HCT116 (cell line): Measurements from ENCODE around the gene PRR7. TPM values are rescaled to one million over a fixed set of nuclear protein-coding genes. Genes with fewer than 3 reads are reported as not detected.
A peak's percentile ranks its signal among the peaks of the same experiment; 100 is the strongest.

Experiments used
- ATAC-seq: fragments of 200-7000 bp; cut with Tn5 transposase; 2 replicates; pipeline ENCODE4 v1.9.1; 2020; ENCODE audit warnings: mild to moderate bottlenecking, moderate library complexity
- BruUV-seq: library from RNA; stranded (reverse); fragments of 400-500 nt; replicated peaks from 2 replicates; lab custom pipeline; 2021; lab: Mats Ljungman, UMichigan
- CTCF ChIA-PET: fragments of 300-600 bp; sonication (Branson Sonifier 250); formaldehyde crosslinking; loops from one replicate; lab custom pipeline; 2021; ENCODE audit warnings: antibody characterized with exemption; lab: Charles Lee
- POLR2A ChIA-PET: fragments of 300-600, 350-600 bp; sonication (Branson Sonifier 250); formaldehyde crosslinking; loops from one replicate; lab custom pipeline; 2021; ENCODE audit warnings: antibody characterized with exemption; lab: Charles Lee
- RAD21 ChIA-PET, 2 experiments: fragments of 300-600 bp; sonication (Branson Sonifier 250); formaldehyde crosslinking; loops; one replicate each; lab custom pipeline; 2023; ENCODE audit warnings: low total read pairs in 2 of 2; ENCODE audit not compliant: uncharacterized antibody in 2 of 2, unreplicated experiment in 2 of 2, low non-redundant PET in 1 of 2; lab: Charles Lee
- DNase-seq: peaks from one replicate; pipeline ENCODE4 v3.0.0-alpha.2; 2010; ENCODE audit warnings: low read depth, low spot score
- H2AFZ ChIP-seq: fragments of 200-600 bp; shearing (Covaris generic), sonication (generic); 2 replicates; pipeline ENCODE4 v1.6.1; 2017; ENCODE audit warnings: low read depth, mixed run types, mixed read lengths, antibody characterized with exemption, low read length; ENCODE audit not compliant: poor library complexity, severe bottlenecking
- H3K27ac ChIP-seq: 2 replicates; pipeline ENCODE4 v1.5.1; 2012; ENCODE audit warnings: low read depth, low read length
- H3K27me3 ChIP-seq: fragments of 200-600 bp; sonication (generic); 2 replicates; pipeline ENCODE4 v1.6.1; 2016; ENCODE audit warnings: mixed run types, low read length, mixed read lengths; ENCODE audit not compliant: insufficient read depth
- H3K36me3 ChIP-seq, 2 experiments: fragments of 200-500 bp in 1 of 2; fragments of 200-600 bp in 1 of 2; sonication (Bioruptor generic) in 1 of 2; sonication (generic) in 1 of 2; 2 replicates each; pipeline versions ENCODE4 v1.5.1 to v1.6.1; 2014 to 2016; ENCODE audit warnings: low read length in 2 of 2, inconsistent platforms in 1 of 2, mixed read lengths in 1 of 2, mixed run types in 1 of 2; ENCODE audit not compliant: insufficient read depth in 2 of 2, control insufficient read depth in 1 of 2
- H3K4me1 ChIP-seq, 2 experiments: fragments of 200-600 bp in 1 of 2; sonication (generic) in 1 of 2; 2 replicates each; pipeline versions ENCODE4 v1.5.1 to v1.6.1; 2012 to 2017; ENCODE audit warnings: low read length in 2 of 2, inconsistent platforms in 1 of 2, mild to moderate bottlenecking in 1 of 2, mixed read lengths in 1 of 2, mixed run types in 1 of 2, moderate library complexity in 1 of 2; ENCODE audit not compliant: insufficient read depth in 2 of 2, control insufficient read depth in 1 of 2
- H3K4me2 ChIP-seq: fragments of 200-600 bp; sonication (generic); 2 replicates; pipeline ENCODE4 v1.6.1; 2017; ENCODE audit warnings: mixed run types, low read length, mixed read lengths
- H3K4me3 ChIP-seq, 2 experiments: fragments of 200-600 bp in 1 of 2; sonication (generic) in 1 of 2; replicated peaks in 1 of 2; 2 replicates each; pipeline ENCODE4 v1.5.1; 2011 to 2016; ENCODE audit warnings: low read length in 2 of 2, control low read depth in 1 of 2, low read depth in 1 of 2, mild to moderate bottlenecking in 1 of 2, mixed read lengths in 1 of 2, mixed run types in 1 of 2
- H3K79me2 ChIP-seq: fragments of 200-600 bp; sonication (generic); 2 replicates; pipeline ENCODE4 v1.6.1; 2017; ENCODE audit warnings: mild to moderate bottlenecking, mixed run types, low read length, moderate library complexity, mixed read lengths; ENCODE audit not compliant: insufficient read depth
- H3K9ac ChIP-seq: fragments of 200-600 bp; sonication (generic); 2 replicates; pipeline ENCODE4 v1.6.1; 2016; ENCODE audit warnings: low read length, mixed read lengths
- H3K9me2 ChIP-seq: fragments of 200-600 bp; sonication (generic), shearing (Covaris generic); 2 replicates; pipeline ENCODE4 v1.6.1; 2017; ENCODE audit warnings: mixed run types, mild to moderate bottlenecking, moderate library complexity; ENCODE audit not compliant: insufficient read depth
- H3K9me3 ChIP-seq, 2 experiments: fragments of 200-500 bp in 1 of 2; fragments of 200-600 bp in 1 of 2; sonication (Bioruptor generic) in 1 of 2; sonication (generic) in 1 of 2; 2 replicates each; pipeline ENCODE4 v1.6.1; 2014 to 2017; ENCODE audit warnings: low read length in 2 of 2, mixed read lengths in 2 of 2, inconsistent platforms in 1 of 2, low read depth in 1 of 2, mild to moderate bottlenecking in 1 of 2, mixed run types in 1 of 2, moderate library complexity in 1 of 2; ENCODE audit not compliant: control insufficient read depth in 1 of 2, insufficient read depth in 1 of 2
- H4K20me1 ChIP-seq: fragments of 200-600 bp; sonication (generic), shearing (Covaris generic); 2 replicates; pipeline ENCODE4 v1.6.1; 2017; ENCODE audit warnings: mixed run types, mild to moderate bottlenecking, moderate library complexity; ENCODE audit not compliant: insufficient read depth
- EZH2 ChIP-seq: fragments of 200-600 bp; sonication (generic); IDR thresholded peaks from 2 replicates; pipeline ENCODE4 v1.6.1; 2017; ENCODE audit warnings: antibody characterized with exemption, mixed run types
- POLR2AphosphoS5 ChIP-seq: IDR thresholded peaks from 2 replicates; pipeline ENCODE4 v1.6.1; 2011; ENCODE audit warnings: mild to moderate bottlenecking, low read depth, low read length, moderate library complexity
- ZFX ChIP-seq: fragments of 450-650 bp; IDR thresholded peaks from 2 replicates; pipeline ENCODE4 v1.6.1; 2017
- intact Hi-C: fragments of 100-400 bp; cut with micrococcal nuclease; formaldehyde crosslinking; loops from 2 replicates; pipeline ENCODE4 v1.10.0; 2022
- total RNA-seq: library from RNA; stranded (reverse); gene quantifications from one replicate; pipeline ENCODE4 v1.2.1, GENCODE V29; 2021; ENCODE audit not compliant: unreplicated experiment
- TF ChIP-seq, protein P1 (sequence below), 3 experiments: fragments of 200-600 bp in 1 of 3; sonication (generic) in 1 of 3; IDR thresholded peaks in 2 of 3; conservative IDR thresholded peaks in 1 of 3; 2 replicates each; pipeline ENCODE4 v1.5.1; 2012 to 2017; ENCODE audit warnings: low read depth in 2 of 3, low read length in 2 of 3, antibody characterized with exemption in 1 of 3, borderline replicate concordance in 1 of 3, control low read depth in 1 of 3, mild to moderate bottlenecking in 1 of 3, mixed read lengths in 1 of 3, mixed run types in 1 of 3, moderate library complexity in 1 of 3; ENCODE audit not compliant: insufficient read depth in 1 of 3

The PRR7 gene
- total RNA-seq, 1 experiment from 2014 or later, result 39.9 TPM

DNA sequence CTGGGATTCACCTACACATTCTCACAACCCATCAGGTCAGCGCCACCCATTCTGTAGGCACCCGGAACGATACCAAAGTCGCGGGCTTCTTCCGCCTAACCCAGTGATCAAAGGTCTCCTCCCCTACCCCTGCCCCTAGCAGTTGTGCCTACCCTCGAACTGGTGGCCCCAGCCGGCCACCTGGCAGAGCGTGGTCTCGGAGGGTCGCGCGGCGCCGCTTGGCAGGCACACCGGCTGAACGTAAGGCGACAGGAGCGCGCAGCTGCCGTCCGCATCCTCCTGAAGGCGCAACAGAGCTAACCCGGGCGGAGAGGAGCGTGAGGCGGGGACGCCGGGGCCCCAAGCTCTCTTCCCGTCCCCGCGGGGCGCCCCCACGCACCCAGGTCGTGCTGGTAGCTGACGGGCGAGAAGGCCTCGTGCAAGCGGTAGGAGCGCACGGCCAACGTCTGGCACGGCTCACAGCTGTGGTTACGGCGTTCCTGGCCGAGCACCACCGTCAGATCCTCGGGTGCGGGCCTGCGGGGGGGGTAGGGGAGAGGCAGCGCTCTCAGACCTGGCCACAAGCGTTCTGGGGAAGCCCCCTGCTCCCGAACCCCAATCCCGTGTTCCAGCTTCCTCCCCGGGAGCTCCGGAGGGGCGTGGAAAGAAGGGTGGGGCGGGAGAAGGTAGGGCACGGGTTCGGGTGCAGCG, 43.4 kb upstream of the PRR7 start:
- DNase-seq (no peak), ATAC-seq (peak; percentile 24)
- BruUV-seq, result TSS peak; percentile 67
- POLR2A ChIA-PET, result interaction anchor here (1.0 to 2.4 kb wide), 14 partner anchors 13 to 92 kb away, joined by 3 to 15 read pairs (median 6); partner anchors contain the start of genes DBN1 and GRK6
- RAD21 ChIA-PET, result interaction anchor here (1.3 to 1.6 kb wide), 3 partner anchors 13 to 45 kb away, joined by 4 to 5 read pairs (median 4); no protein-coding TSS in a partner anchor
- Histone ChIP-seq H3K79me2 (no peaks in the 10 kb centered on the region), H3K4me3 (peak overlapping the region; percentile 69 to 82), H3K9ac (peak overlapping the region; percentile 92), H4K20me1 (no peaks in the 10 kb centered on the region), H3K4me1 (peaks cover 15 to 37% of the 10 kb centered on the region in 2 experiments), H3K27me3 (no peaks in the 10 kb centered on the region), H3K36me3 (no peaks in the 10 kb centered on the region), H2AFZ (no peak overlapping the region), H3K27ac (peak overlapping the region; percentile 99), H3K9me3 (no peaks in the 10 kb centered on the region), H3K9me2 (no peaks in the 10 kb centered on the region), H3K4me2 (peak overlapping the region; percentile 97)
- TF ChIP-seq EZH2, result no peak
- peak; percentile 77; the same call in 1 of the 2 replicates for TF ChIP-seq ZFX
- TF ChIP-seq, protein P1, sequence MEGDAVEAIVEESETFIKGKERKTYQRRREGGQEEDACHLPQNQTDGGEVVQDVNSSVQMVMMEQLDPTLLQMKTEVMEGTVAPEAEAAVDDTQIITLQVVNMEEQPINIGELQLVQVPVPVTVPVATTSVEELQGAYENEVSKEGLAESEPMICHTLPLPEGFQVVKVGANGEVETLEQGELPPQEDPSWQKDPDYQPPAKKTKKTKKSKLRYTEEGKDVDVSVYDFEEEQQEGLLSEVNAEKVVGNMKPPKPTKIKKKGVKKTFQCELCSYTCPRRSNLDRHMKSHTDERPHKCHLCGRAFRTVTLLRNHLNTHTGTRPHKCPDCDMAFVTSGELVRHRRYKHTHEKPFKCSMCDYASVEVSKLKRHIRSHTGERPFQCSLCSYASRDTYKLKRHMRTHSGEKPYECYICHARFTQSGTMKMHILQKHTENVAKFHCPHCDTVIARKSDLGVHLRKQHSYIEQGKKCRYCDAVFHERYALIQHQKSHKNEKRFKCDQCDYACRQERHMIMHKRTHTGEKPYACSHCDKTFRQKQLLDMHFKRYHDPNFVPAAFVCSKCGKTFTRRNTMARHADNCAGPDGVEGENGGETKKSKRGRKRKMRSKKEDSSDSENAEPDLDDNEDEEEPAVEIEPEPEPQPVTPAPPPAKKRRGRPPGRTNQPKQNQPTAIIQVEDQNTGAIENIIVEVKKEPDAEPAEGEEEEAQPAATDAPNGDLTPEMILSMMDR (IDR thresholded peaks at IDR 0.05 in 2 of 3, conservative IDR thresholded peaks at IDR 0.05 in 1 of 3; ENCODE audit: borderline replicate concordance in 1 of 3, insufficient read depth in 1 of 3, low read depth in 2 of 3, low read length in 2 of 3), result no peak
- TF ChIP-seq POLR2AphosphoS5, result no peak
- CTCF ChIA-PET, result interaction anchor here (0.8 to 5.3 kb wide), 21 partner anchors 9 to 317 kb away, joined by 3 to 85 read pairs (median 8); partner anchors contain the start of genes FGFR4, GRK6, MXD3 and PDLIM7
- intact Hi-C loops, result loop anchor here (2.0 to 5.0 kb wide), 3 partner anchors 94 to 291 kb away; partner anchors contain the start of genes B4GALT7 and PDLIM7
